ENCODE results near the gene OSMR.

- no peak for TF ChIP-seq CTCF (IDR thresholded peaks at IDR 0.05)
- TF ChIP-seq ZFX (IDR thresholded peaks at IDR 0.05; ENCODE audit: borderline replicate concordance): no peak
Observed at GRCh38 chr5:38807570-38808483, 38.0 kb upstream of the OSMR start.
